Panc1 (cell line): ENCODE results near the gene ALOX15B. TPM values are rescaled to one million over a fixed set of nuclear protein-coding genes. Genes with fewer than 3 reads are reported as not detected.

Experiments
- ATAC-seq: fragments of 200-7000 bp; cut with Tn5 transposase; 2 replicates; pipeline ENCODE4 v1.9.1; 2020; ENCODE audit warnings: mild to moderate bottlenecking, moderate library complexity
- BruUV-seq: library from RNA; stranded (reverse); fragments of 400-500 nt; replicated peaks from 2 replicates; lab custom pipeline; 2021; lab: Mats Ljungman, UMichigan
- CTCF ChIA-PET: fragments of 300-600 bp; sonication (Branson Sonifier 250); formaldehyde crosslinking; loops from one replicate; lab custom pipeline; 2022; ENCODE audit warnings: antibody characterized with exemption; lab: Charles Lee
- POLR2A ChIA-PET: fragments of 300-600 bp; sonication (Branson Sonifier 250); formaldehyde crosslinking; loops from one replicate; lab custom pipeline; 2022; ENCODE audit warnings: antibody characterized with exemption; lab: Charles Lee
- DNase-seq: peaks from one replicate; pipeline ENCODE4 v3.0.0-alpha.2; 2010; ENCODE audit warnings: low read depth, low spot score
- H3K27ac ChIP-seq: 2 replicates; pipeline ENCODE4 v1.5.1; 2011; ENCODE audit warnings: mild to moderate bottlenecking, low read length, inconsistent platforms
- H3K27me3 ChIP-seq: fragments of 200-500 bp; sonication (Bioruptor generic); 2 replicates; pipeline ENCODE4 v1.6.0; 2014; ENCODE audit warnings: low read length, inconsistent platforms; ENCODE audit not compliant: control insufficient read depth, insufficient read depth
- H3K36me3 ChIP-seq: fragments of 200-500 bp; sonication (Bioruptor generic); 2 replicates; pipeline ENCODE4 v1.5.1; 2014; ENCODE audit warnings: inconsistent platforms, mild to moderate bottlenecking, low read length, moderate library complexity; ENCODE audit not compliant: control insufficient read depth, insufficient read depth
- H3K4me1 ChIP-seq: 2 replicates; pipeline ENCODE4 v1.5.1; 2011; ENCODE audit warnings: inconsistent platforms, mild to moderate bottlenecking, low read length, moderate library complexity; ENCODE audit not compliant: control insufficient read depth, insufficient read depth
- H3K4me3 ChIP-seq, 2 experiments: 2 replicates each; pipeline ENCODE4 v1.5.1; 2011 to 2012; ENCODE audit warnings: low read depth in 2 of 2, low read length in 2 of 2, mild to moderate bottlenecking in 2 of 2, inconsistent platforms in 1 of 2, moderate library complexity in 1 of 2
- H3K9me3 ChIP-seq: fragments of 200-500 bp; sonication (Bioruptor generic); 2 replicates; pipeline ENCODE4 v1.5.1; 2014; ENCODE audit warnings: low read depth, mild to moderate bottlenecking, inconsistent platforms, low read length, moderate library complexity; ENCODE audit not compliant: control insufficient read depth, insufficient read depth
- CTCF ChIP-seq: fragments of 450-650 bp; IDR thresholded peaks from 2 replicates; pipeline ENCODE4 v1.5.1; 2017; ENCODE audit warnings: mild to moderate bottlenecking
- POLR2AphosphoS5 ChIP-seq: IDR thresholded peaks from 2 replicates; pipeline ENCODE4 v1.6.1; 2012; ENCODE audit warnings: mild to moderate bottlenecking, low read depth, low read length, moderate library complexity
- REST ChIP-seq, 2 experiments: IDR thresholded peaks; 2 replicates each; pipeline ENCODE4 v1.6.1; 2011 to 2012; ENCODE audit warnings: low read depth in 2 of 2, control low read depth in 1 of 2, low read length in 1 of 2, mild to moderate bottlenecking in 1 of 2, moderate library complexity in 1 of 2; ENCODE audit not compliant: insufficient read depth in 1 of 2
- SIN3A ChIP-seq: IDR thresholded peaks from 2 replicates; pipeline ENCODE4 v1.6.1; 2012; ENCODE audit warnings: low read depth, mild to moderate bottlenecking, low read length, moderate library complexity, borderline replicate concordance; ENCODE audit not compliant: insufficient read depth
- TCF7L2 ChIP-seq: IDR thresholded peaks from 2 replicates; pipeline ENCODE4 v1.6.1; 2011; ENCODE audit warnings: mild to moderate bottlenecking, low read depth, low read length, inconsistent platforms
- in situ Hi-C: cut with HindIII; loops from 2 replicates; pipeline ENCODE4 v1.10.0; 2016; ENCODE audit warnings: low sequenced_read_pairs, low pct_unique_long_range_greater_than_20kb
- intact Hi-C: fragments of 100-400 bp; cut with micrococcal nuclease; formaldehyde crosslinking; loops from one replicate; pipeline ENCODE4 v1.10.0; 2022; ENCODE audit not compliant: unreplicated experiment
- total RNA-seq: library from RNA; stranded (reverse); gene quantifications from one replicate; pipeline ENCODE4 v1.2.1, GENCODE V29; 2021; ENCODE audit not compliant: unreplicated experiment

Gene ALOX15B
- total RNA-seq, 1 experiment from 2014 or later = not detected

GRCh38 chr17:8071496-8071895 is 32.6 kb downstream of the ALOX15B start:
- no peak for ATAC-seq
- H3K4me1 ChIP-seq = no peaks in the 10 kb centered on the region; the same call in 1 of the 2 replicates
- H3K27me3 ChIP-seq = no peaks in the 10 kb centered on the region; the same call in 1 of the 2 replicates
- no peak overlapping the region for H3K27ac ChIP-seq
- TF ChIP-seq TCF7L2 = no peak
- TF ChIP-seq POLR2AphosphoS5 = no peak
- TF ChIP-seq CTCF = no peak
- no peak for TF ChIP-seq REST (IDR thresholded peaks at IDR 0.05; ENCODE audit: insufficient read depth in 1 of 2, low read depth in 2 of 2, low read length in 1 of 2)
- no peak for TF ChIP-seq SIN3A
- no peak overlapping the region for H3K4me3 ChIP-seq
- ChIA-PET POLR2A (no interaction called here), CTCF (interaction anchor here (0.9 kb wide), 1 partner anchor 11 kb away, joined by 3 read pairs; no protein-coding TSS in a partner anchor)
- no TSS peak for BruUV-seq
- no peak for DNase-seq
- intact Hi-C loops (no loop called here), in situ Hi-C loops (no loop called here)
- no peaks in the 10 kb centered on the region; the same call in 1 of the 2 replicates for H3K36me3 ChIP-seq
- no peaks in the 10 kb centered on the region for H3K9me3 ChIP-seq

DNA sequence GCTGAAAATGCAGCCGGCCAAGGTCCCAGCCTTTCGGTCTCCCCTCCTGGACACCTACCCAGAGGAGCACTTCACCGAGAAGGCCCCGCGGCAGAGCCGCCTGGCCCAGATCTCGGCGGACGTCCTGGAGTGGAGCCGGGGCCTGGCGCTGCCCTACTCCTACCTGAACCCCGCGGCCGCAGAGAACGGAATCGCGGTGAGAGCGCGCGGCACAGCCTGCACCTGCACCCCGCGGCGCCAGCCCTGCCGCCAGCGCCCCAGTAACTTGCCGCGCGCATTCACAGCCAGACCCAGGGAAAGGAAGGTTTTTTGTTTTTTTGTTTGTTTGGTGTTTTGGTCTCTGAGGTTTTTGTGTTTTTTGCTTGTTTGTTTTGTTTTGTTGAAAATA is 33.5 kb downstream of the ALOX15B start:
- TF ChIP-seq SIN3A = no peak
- TF ChIP-seq CTCF = no peak
- no peak for TF ChIP-seq TCF7L2
- no peak for TF ChIP-seq POLR2AphosphoS5
- no peak for TF ChIP-seq REST (IDR thresholded peaks at IDR 0.05; ENCODE audit: insufficient read depth in 1 of 2, low read depth in 2 of 2, low read length in 1 of 2)
- Histone ChIP-seq H3K36me3 (no peaks in the 10 kb centered on the region; the same call in 1 of the 2 replicates), H3K9me3 (no peaks in the 10 kb centered on the region), H3K27me3 (no peaks in the 10 kb centered on the region; the same call in 1 of the 2 replicates), H3K4me3 (no peak overlapping the region), H3K4me1 (no peaks in the 10 kb centered on the region; the same call in 1 of the 2 replicates), H3K27ac (no peak overlapping the region)
- in situ Hi-C loops = no loop called here
- CTCF ChIA-PET = no interaction called here
- intact Hi-C loops = no loop called here
- DNase-seq (no peak), ATAC-seq (no peak)
- POLR2A ChIA-PET = no interaction called here
- BruUV-seq = no TSS peak
